ENCODE data around the gene ARPC4. TPM values are rescaled to one million over a fixed set of nuclear protein-coding genes. Genes with fewer than 3 reads are reported as not detected.

Gene ARPC4
- total RNA-seq, 1 donor from 2014 or later, result 170 TPM

DNA sequence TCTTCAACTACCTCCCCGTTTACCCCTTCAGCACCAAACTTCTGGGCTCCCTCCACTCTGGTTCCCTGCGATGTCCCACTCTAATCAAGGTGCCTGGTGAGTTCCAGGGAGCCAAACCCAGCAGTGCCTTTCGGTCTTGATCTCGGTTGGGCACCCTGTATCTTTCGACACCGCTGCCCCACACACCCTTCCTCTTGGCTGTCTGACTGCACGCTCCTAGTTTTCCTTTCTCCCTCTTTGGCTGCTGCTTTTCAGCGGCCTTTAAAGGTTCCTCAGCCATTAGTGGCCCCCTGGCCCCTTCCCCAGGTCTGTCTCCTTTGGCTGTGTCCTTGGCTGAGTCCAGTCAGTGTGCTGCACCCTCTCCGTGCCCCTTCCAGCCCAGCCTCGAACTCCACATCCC lies 18.0 kb downstream of the ARPC4 start:
- intact Hi-C loops (cut with DNase I), result no loop called here

DNA sequence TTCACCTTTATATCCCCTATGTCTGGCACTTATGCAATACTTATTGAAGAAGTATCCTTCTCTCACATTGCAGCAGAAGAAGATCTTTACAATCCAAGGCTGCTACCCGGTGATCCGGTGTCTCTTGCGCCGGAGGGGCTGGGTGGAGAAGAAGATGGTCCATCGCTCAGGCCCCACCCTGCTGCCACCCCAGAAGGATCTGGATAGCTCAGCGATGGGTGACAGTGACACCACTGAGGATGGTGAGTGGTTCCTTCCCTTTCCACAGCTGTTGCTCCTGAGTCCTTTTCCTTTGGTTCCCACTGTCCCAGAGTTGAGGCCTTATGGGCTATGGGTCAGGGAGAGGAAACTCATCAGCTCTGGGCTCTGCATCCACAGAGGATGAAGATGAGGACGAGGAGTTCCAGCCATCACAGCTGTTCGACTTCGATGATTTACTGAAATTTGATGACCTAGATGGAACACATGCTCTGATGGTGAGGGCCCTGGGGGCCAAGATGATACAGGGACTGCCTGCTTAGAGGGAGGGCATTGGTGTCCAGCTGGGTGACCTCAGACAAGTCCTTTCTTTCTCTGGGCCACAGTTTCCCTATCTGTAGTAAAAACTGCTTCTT lies 20.1 kb downstream of the ARPC4 start:
- ATAC-seq (no peak), DNase-seq (no peak)
- H3K4me3 ChIP-seq, result no peak overlapping the region
- H3K27me3 ChIP-seq (ENCODE audit: low read depth), result no peaks in the 10 kb centered on the region
- H3K27ac ChIP-seq, result no peak overlapping the region
- H3K9me3 ChIP-seq, result no peaks in the 10 kb centered on the region
- peaks cover 20% of the 10 kb centered on the region for H3K4me1 ChIP-seq
- intact Hi-C loops (cut with DNase I), result no loop called here
- H3K36me3 ChIP-seq, result peaks cover 3% of the 10 kb centered on the region
- TF ChIP-seq, protein P1, sequence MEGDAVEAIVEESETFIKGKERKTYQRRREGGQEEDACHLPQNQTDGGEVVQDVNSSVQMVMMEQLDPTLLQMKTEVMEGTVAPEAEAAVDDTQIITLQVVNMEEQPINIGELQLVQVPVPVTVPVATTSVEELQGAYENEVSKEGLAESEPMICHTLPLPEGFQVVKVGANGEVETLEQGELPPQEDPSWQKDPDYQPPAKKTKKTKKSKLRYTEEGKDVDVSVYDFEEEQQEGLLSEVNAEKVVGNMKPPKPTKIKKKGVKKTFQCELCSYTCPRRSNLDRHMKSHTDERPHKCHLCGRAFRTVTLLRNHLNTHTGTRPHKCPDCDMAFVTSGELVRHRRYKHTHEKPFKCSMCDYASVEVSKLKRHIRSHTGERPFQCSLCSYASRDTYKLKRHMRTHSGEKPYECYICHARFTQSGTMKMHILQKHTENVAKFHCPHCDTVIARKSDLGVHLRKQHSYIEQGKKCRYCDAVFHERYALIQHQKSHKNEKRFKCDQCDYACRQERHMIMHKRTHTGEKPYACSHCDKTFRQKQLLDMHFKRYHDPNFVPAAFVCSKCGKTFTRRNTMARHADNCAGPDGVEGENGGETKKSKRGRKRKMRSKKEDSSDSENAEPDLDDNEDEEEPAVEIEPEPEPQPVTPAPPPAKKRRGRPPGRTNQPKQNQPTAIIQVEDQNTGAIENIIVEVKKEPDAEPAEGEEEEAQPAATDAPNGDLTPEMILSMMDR (IDR thresholded peaks at IDR 0.05), result no peak

More for the DNA sequence above, 18.0 kb downstream of the ARPC4 start:
- H3K4me3 ChIP-seq, result peak overlapping the region; percentile 79
- TF ChIP-seq, protein P1 (IDR thresholded peaks at IDR 0.05), result no peak
- H3K4me1 ChIP-seq, result peaks cover 20% of the 10 kb centered on the region
- H3K27ac ChIP-seq, result peak overlapping the region; percentile 97
- DNase-seq, result no peak
- H3K9me3 ChIP-seq, result no peaks in the 10 kb centered on the region
- no peaks in the 10 kb centered on the region for H3K27me3 ChIP-seq (ENCODE audit: low read depth)
- H3K36me3 ChIP-seq, result peaks cover 17% of the 10 kb centered on the region
- no peak for ATAC-seq

DNA sequence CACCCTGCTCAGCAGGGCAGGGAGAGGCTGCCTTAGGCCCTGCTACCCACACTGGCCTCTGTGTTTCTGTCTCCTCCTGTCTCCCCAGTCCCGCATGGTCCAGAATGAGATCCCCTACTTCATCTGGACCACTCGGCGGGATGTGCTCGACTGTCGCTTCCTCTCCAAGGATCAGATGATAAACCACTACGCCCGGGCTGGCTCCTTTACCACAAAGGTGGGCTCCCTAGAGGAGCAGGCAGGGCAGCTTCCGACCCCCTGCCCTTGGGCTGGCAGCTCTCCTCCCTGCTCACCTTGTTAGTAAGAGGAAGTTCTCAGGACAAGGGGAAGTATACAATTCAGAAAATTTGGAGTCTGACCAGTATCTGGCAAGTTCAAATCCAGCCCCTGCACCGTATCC lies 23.1 kb downstream of the ARPC4 start:
- H3K27ac ChIP-seq, result no peak overlapping the region
- peak; percentile 37 for DNase-seq

DNA sequence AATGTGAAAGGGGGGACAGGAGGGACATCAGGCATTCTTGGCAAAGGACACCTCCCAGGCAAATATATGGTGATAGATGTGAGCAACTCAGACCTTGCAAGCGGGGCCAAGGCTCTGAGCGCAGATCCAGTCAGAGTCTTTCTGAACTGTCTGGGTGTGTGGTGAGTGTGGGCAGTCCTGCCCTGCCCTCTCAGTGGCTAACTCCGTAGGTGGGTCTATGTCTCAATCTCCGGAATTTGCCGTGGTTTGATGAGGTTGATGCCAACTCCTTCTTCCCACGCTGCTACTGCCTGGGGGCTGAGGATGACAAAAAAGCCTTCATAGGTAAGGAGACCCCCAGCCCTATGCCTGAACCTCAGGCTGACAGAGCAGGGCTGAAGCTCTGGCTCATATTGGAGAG lies 24.6 kb downstream of the ARPC4 start:
- DNase-seq (peak; percentile 14), ATAC-seq (no peak)
- intact Hi-C loops (cut with DNase I), result no loop called here
- no peak overlapping the region for H3K27ac ChIP-seq
- no peaks in the 10 kb centered on the region for H3K27me3 ChIP-seq (ENCODE audit: low read depth)
- peaks cover 3% of the 10 kb centered on the region for H3K36me3 ChIP-seq
- no peaks in the 10 kb centered on the region for H3K9me3 ChIP-seq
- TF ChIP-seq, protein P1 (IDR thresholded peaks at IDR 0.05), result no peak
- no peak overlapping the region for H3K4me3 ChIP-seq
- no peaks in the 10 kb centered on the region for H3K4me1 ChIP-seq

More for the DNA sequence above, 23.1 kb downstream of the ARPC4 start:
- intact Hi-C loops (cut with DNase I), result no loop called here
- TF ChIP-seq, protein P1 (IDR thresholded peaks at IDR 0.05), result no peak
- Histone ChIP-seq H3K36me3 (peaks cover 3% of the 10 kb centered on the region), H3K4me3 (no peak overlapping the region), H3K9me3 (no peaks in the 10 kb centered on the region), H3K4me1 (peaks cover 5% of the 10 kb centered on the region), H3K27me3 (ENCODE audit: low read depth) (no peaks in the 10 kb centered on the region)
- no peak for ATAC-seq

DNA sequence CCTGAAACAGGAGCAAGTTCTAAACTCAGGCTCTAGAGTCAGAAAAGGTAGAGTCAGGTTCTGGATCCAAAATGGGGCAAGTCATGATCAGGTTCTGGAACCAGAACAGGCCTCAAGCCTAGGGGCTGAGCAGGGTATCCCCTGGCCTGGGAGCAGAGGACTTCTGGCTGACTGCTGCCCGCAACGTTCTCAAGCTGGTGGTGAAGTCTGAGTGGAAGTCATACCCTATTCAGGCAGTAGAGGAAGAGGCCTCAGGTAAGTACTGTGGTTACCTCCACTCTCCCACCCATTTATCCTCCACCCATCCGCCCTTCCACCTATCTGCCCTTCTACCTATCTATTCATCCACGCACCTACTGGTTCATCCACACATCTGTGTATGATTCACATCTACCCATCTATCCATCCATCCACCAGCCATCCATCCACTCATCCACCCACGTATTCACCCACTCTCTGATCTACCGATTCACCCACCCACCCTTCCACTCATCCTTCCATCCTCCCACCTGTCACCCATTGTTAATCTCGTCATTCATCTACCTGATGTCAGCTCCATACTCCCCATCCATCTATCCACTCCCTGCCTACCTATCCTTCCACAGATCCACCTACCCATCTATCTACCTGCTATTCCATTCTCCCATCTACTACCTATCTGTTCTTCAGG lies 25.9 kb downstream of the ARPC4 start:
- H3K4me3 ChIP-seq, result no peak overlapping the region
- DNase-seq (no peak), ATAC-seq (no peak)
- no peaks in the 10 kb centered on the region for H3K27me3 ChIP-seq (ENCODE audit: low read depth)
- no peaks in the 10 kb centered on the region for H3K4me1 ChIP-seq
- intact Hi-C loops (cut with DNase I), result no loop called here
- no peak overlapping the region for H3K27ac ChIP-seq
- no peaks in the 10 kb centered on the region for H3K9me3 ChIP-seq
- peaks cover 3% of the 10 kb centered on the region for H3K36me3 ChIP-seq
- TF ChIP-seq, protein P1 (IDR thresholded peaks at IDR 0.05), result no peak
